ENCODE results near the gene PIK3R4.

The PIK3R4 gene

DNA sequence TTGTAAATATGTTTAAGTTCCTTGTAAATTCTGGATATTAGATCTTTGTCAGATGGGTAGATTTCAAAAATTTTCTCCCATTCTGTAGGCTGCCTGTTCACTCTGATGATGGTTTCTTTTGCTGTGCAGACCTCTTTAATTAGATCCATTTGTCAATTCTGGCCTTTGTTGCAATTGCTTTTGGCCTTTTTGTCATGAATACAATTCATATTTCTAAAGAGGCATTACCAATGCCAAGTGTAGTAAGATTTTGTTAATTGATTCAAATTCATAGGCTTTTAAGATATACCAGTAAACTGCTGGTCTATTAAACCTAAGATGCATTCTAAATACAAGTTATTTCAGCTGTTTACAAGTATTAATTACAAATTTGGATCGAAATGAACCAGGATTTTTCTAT, 31.0 kb downstream of the PIK3R4 start:
- TF ChIP-seq, protein P1, sequence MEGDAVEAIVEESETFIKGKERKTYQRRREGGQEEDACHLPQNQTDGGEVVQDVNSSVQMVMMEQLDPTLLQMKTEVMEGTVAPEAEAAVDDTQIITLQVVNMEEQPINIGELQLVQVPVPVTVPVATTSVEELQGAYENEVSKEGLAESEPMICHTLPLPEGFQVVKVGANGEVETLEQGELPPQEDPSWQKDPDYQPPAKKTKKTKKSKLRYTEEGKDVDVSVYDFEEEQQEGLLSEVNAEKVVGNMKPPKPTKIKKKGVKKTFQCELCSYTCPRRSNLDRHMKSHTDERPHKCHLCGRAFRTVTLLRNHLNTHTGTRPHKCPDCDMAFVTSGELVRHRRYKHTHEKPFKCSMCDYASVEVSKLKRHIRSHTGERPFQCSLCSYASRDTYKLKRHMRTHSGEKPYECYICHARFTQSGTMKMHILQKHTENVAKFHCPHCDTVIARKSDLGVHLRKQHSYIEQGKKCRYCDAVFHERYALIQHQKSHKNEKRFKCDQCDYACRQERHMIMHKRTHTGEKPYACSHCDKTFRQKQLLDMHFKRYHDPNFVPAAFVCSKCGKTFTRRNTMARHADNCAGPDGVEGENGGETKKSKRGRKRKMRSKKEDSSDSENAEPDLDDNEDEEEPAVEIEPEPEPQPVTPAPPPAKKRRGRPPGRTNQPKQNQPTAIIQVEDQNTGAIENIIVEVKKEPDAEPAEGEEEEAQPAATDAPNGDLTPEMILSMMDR (IDR thresholded peaks at IDR 0.05; ENCODE audit: low read depth, low read length), result no peak
- H3K4me3 ChIP-seq (ENCODE audit: low read depth, low read length), result no peak overlapping the region
- in situ Hi-C loops (cut with HindIII; ENCODE audit: low sequenced_read_pairs), result no loop called here
- no peak for DNase-seq (ENCODE audit: low read depth, low spot score)

DNA sequence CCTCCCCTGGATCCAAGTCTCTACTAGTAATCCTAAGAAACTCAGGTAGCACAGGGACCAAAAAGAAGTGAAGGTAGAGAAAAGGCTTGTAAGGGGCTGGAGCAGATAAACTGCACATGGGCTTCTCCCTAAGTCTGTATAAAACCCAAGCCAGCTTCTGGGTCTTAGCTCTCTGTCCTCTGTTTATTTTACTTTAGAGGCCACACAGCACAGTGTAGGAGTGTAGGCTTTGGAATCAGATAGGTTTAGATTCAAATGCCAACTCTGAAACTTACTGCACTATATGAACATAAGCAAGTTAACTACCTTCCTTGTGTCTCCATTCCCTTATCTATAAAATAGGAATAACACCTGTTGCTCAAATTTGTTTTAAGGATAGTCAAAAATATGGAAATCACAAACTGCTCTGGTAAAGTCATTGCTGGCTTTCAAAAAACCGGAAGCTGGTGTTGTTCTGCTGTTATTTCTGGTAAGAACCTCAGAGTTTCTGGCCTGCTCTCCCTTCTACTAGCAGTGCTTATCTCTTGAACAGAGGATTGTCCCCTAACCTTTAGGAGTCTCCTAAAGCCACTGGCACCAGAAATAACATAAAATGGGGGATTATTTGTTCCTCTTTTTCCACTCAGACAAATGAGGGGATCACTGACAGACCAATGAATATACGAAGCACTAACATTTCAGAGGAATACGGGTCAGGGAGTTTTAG, 33.8 kb downstream of the PIK3R4 start:
- no peak overlapping the region for H3K4me3 ChIP-seq (ENCODE audit: low read depth, low read length)
- in situ Hi-C loops (cut with HindIII; ENCODE audit: low sequenced_read_pairs), result no loop called here
- TF ChIP-seq, protein P1 (IDR thresholded peaks at IDR 0.05; ENCODE audit: low read depth, low read length), result no peak
- no peak for DNase-seq (ENCODE audit: low read depth, low spot score)

DNA sequence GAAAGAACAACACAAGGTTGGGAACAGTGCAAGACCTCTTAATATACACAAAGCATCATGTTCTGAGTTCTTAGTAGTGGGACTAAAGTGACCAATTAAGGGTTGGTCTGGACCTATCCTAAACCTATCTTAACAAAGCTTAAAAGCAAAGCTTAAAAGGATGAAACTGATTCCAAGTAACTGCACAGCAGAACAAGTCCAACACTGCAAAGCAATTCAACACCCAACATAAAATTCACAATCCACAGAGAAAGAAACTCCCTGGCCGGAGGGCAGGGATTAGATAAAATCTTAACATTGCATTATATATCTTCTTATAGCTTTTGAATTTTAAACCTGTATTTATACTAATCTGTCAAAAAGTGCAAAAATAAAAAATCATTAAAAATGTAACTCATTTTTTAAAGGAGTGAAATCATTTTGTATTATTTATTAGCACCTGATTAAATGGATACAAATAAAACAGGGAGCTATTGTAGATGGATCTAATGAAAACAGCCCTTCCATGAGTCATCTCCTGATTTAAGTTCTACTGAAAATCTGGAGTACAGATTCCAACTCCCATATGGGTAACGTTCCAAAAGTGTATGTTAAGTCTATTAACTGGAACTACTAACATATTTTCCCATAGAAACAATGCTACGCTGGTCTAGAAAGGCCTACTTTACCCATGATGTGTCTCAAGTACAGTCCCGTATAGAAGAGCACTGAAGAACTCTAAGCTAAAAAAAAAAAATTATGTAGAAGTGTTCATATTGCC, 34.9 kb downstream of the PIK3R4 start:
- TF ChIP-seq, protein P1 (IDR thresholded peaks at IDR 0.05; ENCODE audit: low read depth, low read length), result no peak
- in situ Hi-C loops (cut with HindIII; ENCODE audit: low sequenced_read_pairs), result no loop called here
- DNase-seq (ENCODE audit: low read depth, low spot score), result peak; percentile 22
- H3K4me3 ChIP-seq (ENCODE audit: low read depth, low read length), result no peak overlapping the region

DNA sequence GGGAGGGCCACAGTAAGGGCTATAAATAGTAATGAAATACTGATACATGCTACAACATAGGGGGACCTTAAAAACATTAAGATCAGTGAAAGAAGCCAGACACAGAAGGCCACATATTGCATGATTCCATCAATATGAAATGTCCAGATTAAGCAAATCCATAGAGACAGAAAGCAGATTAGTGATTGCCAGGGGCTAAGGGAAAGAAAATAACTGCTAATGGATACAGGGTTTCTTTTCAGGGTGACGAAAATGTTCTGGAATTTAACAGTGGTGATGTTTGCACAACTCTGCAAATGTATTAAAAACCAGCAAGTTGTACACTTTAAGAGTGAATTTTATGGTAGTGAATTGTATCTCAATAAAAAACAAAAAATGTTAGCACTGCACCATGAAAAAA, 37.0 kb downstream of the PIK3R4 start:
- DNase-seq (ENCODE audit: low read depth, low spot score), result no peak
- TF ChIP-seq, protein P1 (IDR thresholded peaks at IDR 0.05; ENCODE audit: low read depth, low read length), result no peak
- in situ Hi-C loops (cut with HindIII; ENCODE audit: low sequenced_read_pairs), result no loop called here
- H3K4me3 ChIP-seq (ENCODE audit: low read depth, low read length), result no peak overlapping the region

DNA sequence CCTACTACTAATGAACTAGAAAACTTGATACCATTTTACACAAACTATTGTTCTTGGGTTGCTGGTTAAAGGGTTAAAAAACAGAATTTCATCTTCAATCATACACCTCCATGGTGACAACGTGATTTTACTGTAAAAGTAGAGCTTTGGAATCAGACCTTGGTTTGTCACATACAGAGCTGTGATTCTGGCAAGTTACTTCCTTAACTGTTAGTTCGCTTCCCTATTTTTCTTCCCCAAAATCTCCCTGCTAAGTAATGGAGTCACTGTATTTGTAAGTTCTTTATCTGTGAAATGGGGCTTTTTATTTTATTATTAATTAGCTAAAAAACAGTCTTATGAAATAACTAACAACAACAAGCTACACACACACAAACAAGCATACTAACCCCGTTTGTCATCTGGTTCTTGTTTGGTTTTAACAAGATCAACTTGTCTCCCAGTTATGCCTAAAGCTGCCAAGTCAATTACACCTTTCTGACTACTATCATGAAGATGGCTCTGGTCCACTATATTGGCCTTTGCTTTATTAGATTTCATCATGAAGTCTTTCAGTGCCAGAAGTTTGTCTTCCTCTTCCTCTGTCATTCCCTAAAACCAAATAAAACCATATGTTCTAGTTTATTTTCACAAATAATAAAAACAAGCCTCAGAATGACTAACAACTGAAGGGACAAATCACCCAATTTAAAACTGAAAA, 38.6 kb downstream of the PIK3R4 start:
- no peak for DNase-seq (ENCODE audit: low read depth, low spot score)
- TF ChIP-seq, protein P1 (IDR thresholded peaks at IDR 0.05; ENCODE audit: low read depth, low read length), result no peak
- no peak overlapping the region for H3K4me3 ChIP-seq (ENCODE audit: low read depth, low read length)
- in situ Hi-C loops (cut with HindIII; ENCODE audit: low sequenced_read_pairs), result no loop called here

DNA sequence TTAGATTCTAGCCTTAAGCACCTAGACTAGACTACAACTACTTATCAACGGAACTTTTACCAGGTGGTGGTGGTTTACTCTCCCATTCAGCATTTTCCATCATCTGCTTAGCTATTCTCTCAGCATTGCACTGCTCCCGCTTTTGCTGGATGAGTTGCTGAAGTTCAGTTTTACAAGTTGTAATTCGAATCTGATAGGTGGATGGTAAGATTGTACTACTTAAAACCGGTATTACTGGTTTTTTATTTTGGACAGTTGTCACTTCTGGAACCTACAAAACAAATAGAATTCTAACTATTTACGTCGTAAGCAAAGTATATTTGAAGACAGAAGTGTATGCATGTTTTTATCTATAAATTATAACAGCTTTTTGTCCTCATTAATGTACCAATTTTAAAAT, 41.1 kb downstream of the PIK3R4 start:
- DNase-seq (ENCODE audit: low read depth, low spot score), result no peak
- in situ Hi-C loops (cut with HindIII; ENCODE audit: low sequenced_read_pairs), result no loop called here
- no peak overlapping the region for H3K4me3 ChIP-seq (ENCODE audit: low read depth, low read length)
- TF ChIP-seq, protein P1 (IDR thresholded peaks at IDR 0.05; ENCODE audit: low read depth, low read length), result no peak
